ENCODE measurements around the gene SHE. TPM values are rescaled to one million over a fixed set of nuclear protein-coding genes. Genes with fewer than 3 reads are reported as not detected.

SHE gene
- total and polyA plus RNA-seq, 2 of the 8 experiments (the other 6 are each of a cell fraction or from before 2014, with no cell fraction given), result 0.44 to 0.45 TPM

DNA sequence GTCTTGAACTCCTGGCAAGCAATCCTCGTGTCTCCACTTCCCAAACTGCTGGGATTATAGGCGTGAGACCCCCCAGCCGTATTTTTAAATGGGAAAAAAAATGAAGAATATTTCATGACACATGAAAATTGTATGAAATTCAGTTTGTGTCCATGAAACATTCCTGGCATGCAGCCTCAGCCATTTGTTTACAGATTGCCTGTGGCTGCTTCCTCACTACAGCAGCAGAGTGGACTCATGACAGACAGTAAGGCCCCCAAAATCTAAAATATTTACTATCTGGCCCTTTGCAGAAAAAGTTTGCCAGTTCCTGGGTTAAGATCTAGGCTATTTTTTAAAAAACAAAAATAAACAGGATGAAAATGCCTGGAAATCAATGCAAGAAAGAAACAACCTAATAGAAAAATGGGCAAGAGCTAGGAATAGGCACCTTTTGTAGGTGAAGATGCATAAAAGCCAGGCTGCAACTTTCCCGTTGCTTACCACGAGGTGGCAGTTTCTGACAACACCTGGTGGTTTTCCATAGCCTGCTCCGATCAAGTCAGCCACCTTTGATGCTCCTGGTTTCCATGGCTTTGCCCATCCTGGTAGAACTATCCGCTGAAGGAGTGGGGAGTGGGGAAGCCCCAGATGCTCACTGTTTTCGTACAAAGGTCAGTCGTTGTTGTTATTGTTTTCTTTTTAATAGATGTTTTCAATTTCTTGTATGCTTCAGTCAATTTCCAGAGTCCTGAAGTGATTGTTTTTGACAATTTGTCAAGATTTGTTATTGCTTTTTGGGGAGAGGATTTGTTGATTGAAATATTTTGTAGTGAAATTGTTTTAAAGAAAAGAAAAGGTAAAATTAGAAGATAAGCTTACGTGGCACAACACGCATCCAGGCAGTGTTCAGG is 32.0 kb upstream of the SHE start:
- Histone ChIP-seq H3K4me3 (ENCODE audit: extremely low read depth in 1 of 4, insufficient read depth in 2 of 4, low read depth in 3 of 4, low read length in 4 of 4) (no peak overlapping the region), H3K9ac (replicated peaks in 1 of 4; ENCODE audit: extremely low read depth in 1 of 4, low read depth in 3 of 4, low read length in 3 of 4) (no peak overlapping the region), H3K4me1 (replicated peaks in 1 of 4; ENCODE audit: control insufficient read depth in 3 of 4, insufficient read depth in 4 of 4, low read length in 3 of 4) (no peaks in the 10 kb centered on the region), H2AK5ac (ENCODE audit: low read depth, low read length) (no peak overlapping the region), H4K91ac (replicated peaks; ENCODE audit: insufficient read length, low read length) (no peak overlapping the region), H3K4ac (replicated peaks; ENCODE audit: insufficient read length, low read depth, low read length) (no peak overlapping the region), H2BK12ac (ENCODE audit: low read depth, low read length) (no peak overlapping the region), H3K79me2 (ENCODE audit: control insufficient read depth in 1 of 2, insufficient read depth in 2 of 2, low read length in 2 of 2) (no peaks in the 10 kb centered on the region), H3K18ac (ENCODE audit: extremely low read depth, low read length) (no peak overlapping the region), H4K5ac (ENCODE audit: insufficient read length, low read depth, low read length) (no peak overlapping the region), H2BK5ac (ENCODE audit: low read depth, low read length) (no peak overlapping the region), H2BK20ac (ENCODE audit: low read length) (no peak overlapping the region), H3K79me1 (ENCODE audit: low read depth, low read length) (no peaks in the 10 kb centered on the region), H3K9me3 (ENCODE audit: insufficient read depth in 2 of 2, low read depth in 1 of 2, low read length in 1 of 2) (peaks cover 0 to 8% of the 10 kb centered on the region in 2 experiments; a peak in 1 of 4 replicates), H4K8ac (ENCODE audit: extremely low read depth, insufficient read depth, low read length) (no peak overlapping the region), H3K27ac (ENCODE audit: low read depth, low read length) (no peak overlapping the region), H2BK15ac (ENCODE audit: low read length) (no peak overlapping the region), H3K36me3 (ENCODE audit: control insufficient read depth in 2 of 4, insufficient read depth in 4 of 4, low read length in 3 of 4) (no peaks in the 10 kb centered on the region), H4K20me1 (replicated peaks in 1 of 2; ENCODE audit: control insufficient read depth in 1 of 2, insufficient read depth in 2 of 2, low read length in 2 of 2) (no peaks in the 10 kb centered on the region), H3K23ac (ENCODE audit: insufficient read length) (no peak overlapping the region), H3K23me2 (ENCODE audit: low read depth, low read length) (no peaks in the 10 kb centered on the region), H3K4me2 (ENCODE audit: insufficient read depth in 1 of 2, low read depth in 2 of 2, low read length in 2 of 2) (no peak overlapping the region), H3K27me3 (replicated peaks in 1 of 4; ENCODE audit: control insufficient read depth in 3 of 4, extremely low read depth in 1 of 4, insufficient read depth in 3 of 4, low read length in 3 of 4) (no peaks in the 10 kb centered on the region), H2AFZ (ENCODE audit: low read length) (no peak overlapping the region), H3K56ac (replicated peaks; ENCODE audit: insufficient read length, low read depth, low read length) (no peak overlapping the region), H2BK120ac (replicated peaks; ENCODE audit: low read depth, low read length) (no peak overlapping the region), H3K14ac (ENCODE audit: insufficient read length) (no peak overlapping the region)
- POLR2A ChIA-PET (ENCODE audit: partially characterized antibody), result interaction anchor here (1.0 kb wide), 1 partner anchor 13 kb away, joined by 3 read pairs; no protein-coding TSS in a partner anchor
- FAIRE-seq (peak; percentile 82), DNase-seq (ENCODE audit: low read depth in 1 of 2, low spot score in 2 of 2) (peak in 1 of 2 experiments; percentile 62)
- CTCF ChIA-PET (ENCODE audit: partially characterized antibody), result interaction anchor here (0.5 to 6.9 kb wide), 11 partner anchors 9 to 867 kb away, joined by 3 to 63 read pairs (median 4); no protein-coding TSS in a partner anchor
- WGBS, 2 experiments (ENCODE audit: extremely low coverage in 1 of 2, insufficient coverage in 1 of 2, insufficient read length in 1 of 2, insufficient replicate concordance in 2 of 2, low coverage in 1 of 2, low lambda C conversion rate in 2 of 2, missing lambda C conversion rate in 1 of 2), result 60 to 80% methylated on average over 1 to 11 of the region's 11 CpGs
- peak; percentile 44; the same call in 1 of the 2 replicates for TF ChIP-seq JUND (IDR thresholded peaks at IDR 0.05; ENCODE audit: low read length)
- TF ChIP-seq NANOG (IDR thresholded peaks at IDR 0.05; ENCODE audit: insufficient read depth, low read depth, low read length, poor library complexity, severe bottlenecking), result no peak
- no peak for TF ChIP-seq POLR2A (IDR thresholded peaks at IDR 0.05; ENCODE audit: control extremely low read depth in 1 of 2, low read depth in 2 of 2, low read length in 2 of 2)
- TF ChIP-seq ASH2L (IDR thresholded peaks at IDR 0.05; ENCODE audit: low read length), result no peak
- no peak for TF ChIP-seq RXRA (IDR thresholded peaks at IDR 0.05; ENCODE audit: insufficient read depth, low read depth, low read length)

Data from H1 (cell line).